GM23338 (cell line): ENCODE data around the gene CPD.

ENCODE experiments used
- CTCF ChIP-seq, 2 experiments: fragments of 200-600 bp in 1 of 2; sonication (generic) in 1 of 2; conservative IDR thresholded peaks; 2 replicates each; pipeline versions ENCODE4 v1.5.1 to v1.6.1; 2016 to 2017; ENCODE audit warnings: antibody characterized with exemption in 2 of 2, low read depth in 2 of 2, mild to moderate bottlenecking in 2 of 2, moderate library complexity in 1 of 2
- JUNB ChIP-seq: IDR thresholded peaks from one replicate; pipeline ENCODE4 v1.6.1; 2016; ENCODE audit warnings: antibody characterized with exemption; ENCODE audit not compliant: unreplicated experiment

- no peak for TF ChIP-seq CTCF (conservative IDR thresholded peaks at IDR 0.05; ENCODE audit: low read depth in 2 of 2)
- TF ChIP-seq JUNB: no peak
Measured at GRCh38 chr17:30506481-30506880, 127.8 kb downstream of the CPD start.
